ENCODE measurements around the gene RBM46. TPM values are rescaled to one million over a fixed set of nuclear protein-coding genes. Genes with fewer than 3 reads are reported as not detected.

RBM46 gene
- total RNA-seq, 4 donors from 2014 or later, result not detected

DNA sequence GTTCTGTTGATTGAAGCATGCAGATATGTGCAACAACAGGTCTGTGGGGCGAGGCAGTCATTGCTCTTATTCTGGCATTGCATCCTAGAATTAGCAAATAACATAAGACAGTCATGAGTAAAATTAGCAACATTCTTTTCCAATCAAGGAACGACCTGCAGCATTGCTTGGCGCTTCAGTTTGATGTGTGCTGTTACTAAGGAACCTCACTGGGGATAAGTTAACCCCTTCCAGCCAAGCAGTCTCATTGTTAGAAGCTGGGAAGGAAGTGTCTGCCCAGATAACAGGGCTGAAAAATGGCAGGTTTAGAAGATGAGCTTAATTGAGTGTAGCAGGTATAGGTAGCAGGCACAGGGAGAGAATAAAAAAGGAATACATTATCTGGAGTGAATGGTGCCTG lies 55.4 kb downstream of the RBM46 start:
- TF ChIP-seq, protein P1, sequence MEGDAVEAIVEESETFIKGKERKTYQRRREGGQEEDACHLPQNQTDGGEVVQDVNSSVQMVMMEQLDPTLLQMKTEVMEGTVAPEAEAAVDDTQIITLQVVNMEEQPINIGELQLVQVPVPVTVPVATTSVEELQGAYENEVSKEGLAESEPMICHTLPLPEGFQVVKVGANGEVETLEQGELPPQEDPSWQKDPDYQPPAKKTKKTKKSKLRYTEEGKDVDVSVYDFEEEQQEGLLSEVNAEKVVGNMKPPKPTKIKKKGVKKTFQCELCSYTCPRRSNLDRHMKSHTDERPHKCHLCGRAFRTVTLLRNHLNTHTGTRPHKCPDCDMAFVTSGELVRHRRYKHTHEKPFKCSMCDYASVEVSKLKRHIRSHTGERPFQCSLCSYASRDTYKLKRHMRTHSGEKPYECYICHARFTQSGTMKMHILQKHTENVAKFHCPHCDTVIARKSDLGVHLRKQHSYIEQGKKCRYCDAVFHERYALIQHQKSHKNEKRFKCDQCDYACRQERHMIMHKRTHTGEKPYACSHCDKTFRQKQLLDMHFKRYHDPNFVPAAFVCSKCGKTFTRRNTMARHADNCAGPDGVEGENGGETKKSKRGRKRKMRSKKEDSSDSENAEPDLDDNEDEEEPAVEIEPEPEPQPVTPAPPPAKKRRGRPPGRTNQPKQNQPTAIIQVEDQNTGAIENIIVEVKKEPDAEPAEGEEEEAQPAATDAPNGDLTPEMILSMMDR (IDR thresholded peaks at IDR 0.05; ENCODE audit: low read depth), result no peak

DNA sequence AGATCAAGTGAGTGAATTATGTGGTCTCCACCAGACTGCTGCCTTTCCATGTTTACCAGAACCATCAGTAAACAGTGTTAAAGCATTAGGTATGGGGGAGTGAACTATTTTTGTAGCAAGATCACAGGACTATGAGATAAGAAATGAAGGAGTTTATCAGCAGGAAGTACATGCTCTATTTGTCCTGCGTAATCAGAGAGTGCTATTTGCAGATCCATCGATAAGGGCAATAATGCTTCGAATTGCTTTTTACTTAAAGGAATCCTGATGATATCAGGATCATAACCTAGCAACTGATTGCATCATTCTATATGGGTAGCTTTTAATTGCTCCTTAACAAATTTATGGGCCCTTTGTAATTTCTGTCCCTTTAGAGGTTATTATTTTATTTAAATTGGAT lies 57.1 kb downstream of the RBM46 start:
- TF ChIP-seq, protein P1 (IDR thresholded peaks at IDR 0.05; ENCODE audit: low read depth), result no peak

DNA sequence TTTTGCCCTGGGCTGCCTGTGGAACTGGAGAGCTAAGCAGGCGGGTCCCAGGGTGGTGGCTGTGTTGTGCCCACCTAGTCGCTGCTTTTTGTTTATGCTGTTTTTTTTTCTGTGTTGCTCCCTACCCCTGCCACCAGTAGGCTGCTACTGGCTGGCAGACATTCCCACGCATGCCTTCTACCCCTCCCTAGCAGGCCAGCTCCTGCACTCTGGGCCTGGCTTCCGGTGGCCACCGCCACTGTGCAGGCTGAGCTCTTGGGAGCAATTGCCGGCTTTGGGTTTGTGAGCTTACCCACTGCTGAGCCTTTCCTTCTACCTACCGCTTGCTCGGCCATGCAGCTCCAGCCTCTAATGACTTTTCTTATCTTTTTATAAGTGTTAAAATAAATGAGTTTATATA lies 57.6 kb downstream of the RBM46 start:
- TF ChIP-seq, protein P1 (IDR thresholded peaks at IDR 0.05; ENCODE audit: low read depth), result no peak

DNA sequence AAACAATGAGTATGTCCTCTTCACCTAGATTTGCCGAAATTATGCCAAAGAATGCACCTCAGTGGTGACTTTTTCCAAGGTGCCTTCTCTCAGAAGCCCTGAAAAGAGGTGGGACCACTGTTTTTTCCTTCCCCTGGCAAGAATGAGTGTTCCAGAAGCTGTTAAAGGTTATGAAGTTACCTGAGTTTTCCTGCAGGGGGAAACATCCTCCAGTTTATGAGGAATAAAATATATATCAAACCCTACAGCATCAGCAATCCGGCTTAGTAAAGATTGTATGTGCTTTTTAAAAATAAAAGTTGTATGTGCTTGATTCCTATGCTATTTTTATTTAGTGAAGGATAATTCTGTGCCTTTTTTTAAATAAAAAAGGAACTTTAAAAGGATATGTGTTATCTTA lies 73.3 kb downstream of the RBM46 start:
- TF ChIP-seq, protein P1 (IDR thresholded peaks at IDR 0.05; ENCODE audit: low read depth), result no peak

DNA sequence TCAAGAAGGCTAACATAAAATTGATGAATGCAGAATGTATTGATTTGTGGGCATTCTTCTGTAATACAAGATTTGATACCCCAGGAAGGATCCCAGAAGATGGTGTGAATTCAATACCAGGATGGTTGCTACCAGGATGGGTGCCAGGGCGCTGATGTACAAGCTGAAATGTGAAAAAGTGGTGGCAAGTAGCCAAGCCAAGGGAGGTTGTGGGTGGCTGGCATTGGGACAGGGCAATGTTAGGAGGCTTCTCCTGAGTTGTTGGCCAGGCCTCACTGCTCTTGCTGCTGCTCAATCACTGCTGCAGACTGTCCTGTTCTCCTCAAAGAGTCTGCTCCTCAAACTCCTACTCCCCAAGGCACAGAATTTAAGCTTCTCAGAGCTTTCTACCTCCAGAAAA lies 77.1 kb downstream of the RBM46 start:
- TF ChIP-seq, protein P1 (IDR thresholded peaks at IDR 0.05; ENCODE audit: low read depth), result no peak

DNA sequence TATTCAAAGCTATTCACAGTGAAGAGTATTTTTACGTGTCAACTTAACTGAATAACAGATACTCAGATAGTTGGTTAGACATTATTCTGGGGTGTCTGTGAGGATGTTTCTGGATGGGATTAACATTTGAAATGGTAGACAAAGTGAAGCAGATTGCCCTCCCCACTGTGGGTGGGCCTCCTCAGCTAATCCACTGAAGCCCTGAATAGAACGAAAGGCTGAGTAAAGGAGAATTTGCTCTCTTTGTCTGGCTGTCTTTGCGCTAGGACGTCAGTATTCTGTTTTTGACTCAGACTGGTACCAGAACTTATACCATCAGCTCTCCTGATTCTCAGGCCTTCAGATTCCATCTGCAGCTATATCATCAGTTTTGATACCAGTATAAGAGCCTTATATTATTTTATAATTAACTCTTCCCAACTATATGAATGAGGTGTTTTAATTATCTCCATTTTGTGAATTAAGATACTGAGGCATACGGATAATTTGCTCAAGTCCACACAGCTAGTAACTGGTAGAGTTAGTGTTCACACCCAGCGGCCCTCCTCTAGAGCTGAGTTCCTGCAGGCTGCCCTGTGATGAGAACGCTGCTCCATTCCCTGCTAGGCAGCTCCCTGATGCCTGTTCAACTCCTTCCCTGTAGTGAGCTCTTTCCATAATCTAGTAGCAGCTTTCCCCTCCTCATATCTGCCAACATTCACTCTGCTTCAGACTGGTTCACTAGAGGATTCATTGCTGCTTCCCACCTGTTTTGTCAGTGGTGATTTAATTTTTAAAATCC lies 87.5 kb downstream of the RBM46 start:
- TF ChIP-seq, protein P1 (IDR thresholded peaks at IDR 0.05; ENCODE audit: low read depth), result no peak

DNA sequence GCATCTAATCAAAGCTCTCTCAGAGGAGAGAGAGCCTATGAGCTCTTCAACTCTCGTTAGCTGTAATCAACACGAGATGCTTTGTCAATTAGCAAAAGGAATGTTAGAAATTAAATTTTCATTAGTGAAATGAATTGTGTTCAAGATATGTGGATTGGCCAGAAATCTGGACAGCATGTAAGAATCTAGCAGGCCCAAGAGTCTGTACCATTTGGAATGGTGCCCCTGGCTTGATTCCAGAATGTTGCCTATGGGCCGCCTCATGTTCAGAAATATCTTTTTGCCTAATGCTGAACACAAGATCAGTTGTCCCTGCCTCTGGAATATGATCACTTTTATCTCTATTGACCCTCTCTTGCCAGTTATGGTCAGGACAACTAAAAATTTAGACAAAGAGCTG lies 88.2 kb downstream of the RBM46 start:
- TF ChIP-seq, protein P1 (IDR thresholded peaks at IDR 0.05; ENCODE audit: low read depth), result no peak

Measured in subcutaneous adipose tissue (tissue), 4 donors.